Activated T-cell treated with anti-CD3 and anti-CD28 coated beads, Interleukin-2, amount 50 U/mL, for 48 hours (primary cell): ENCODE data around the gene KRT5.
A peak's percentile ranks its signal among the peaks of the same experiment; 100 is the strongest.

ENCODE experiments used
- DNase-seq, 2 experiments: peaks; one replicate each; pipeline ENCODE4 v3.0.0-alpha.2; 2020

KRT5 gene

GRCh38 chr12:52535574-52535973, 15.4 kb upstream of the KRT5 start:
- no peak for DNase-seq

- DNase-seq, result no peak
Measured at GRCh38 chr12:52534482-52534881, 14.3 kb upstream of the KRT5 start.

- no peak for DNase-seq
Measured at GRCh38 chr12:52533686-52534470, 13.7 kb upstream of the KRT5 start.

GRCh38 chr12:52532636-52533035, 12.4 kb upstream of the KRT5 start:
- no peak for DNase-seq

GRCh38 chr12:52531566-52532300, 11.5 kb upstream of the KRT5 start:
- DNase-seq, result no peak

- DNase-seq, result no peak
Measured at GRCh38 chr12:52530905-52531304, 10.7 kb upstream of the KRT5 start.

- no peak for DNase-seq
Measured at GRCh38 chr12:52530366-52530765, 10.2 kb upstream of the KRT5 start.

- DNase-seq, result no peak
Measured at GRCh38 chr12:52529846-52530245, 9.7 kb upstream of the KRT5 start.

- DNase-seq, result no peak
Measured at GRCh38 chr12:52529417-52529816, 9.2 kb upstream of the KRT5 start.

- DNase-seq, result no peak
Measured at GRCh38 chr12:52528641-52529143, 8.5 kb upstream of the KRT5 start.

- peak in 1 of 2 experiments; percentile 13 for DNase-seq
Measured at GRCh38 chr12:52527121-52527800, 7.1 kb upstream of the KRT5 start.

- peak in 1 of 2 experiments; percentile 10 for DNase-seq
Measured at GRCh38 chr12:52526511-52526951, 6.3 kb upstream of the KRT5 start.

- peak in 1 of 2 experiments; percentile 9 for DNase-seq
Measured at GRCh38 chr12:52525661-52526499, 5.7 kb upstream of the KRT5 start.

- peak in 1 of 2 experiments; percentile 6 for DNase-seq
Measured at GRCh38 chr12:52524898-52525591, 4.9 kb upstream of the KRT5 start.

- DNase-seq, result peak in 1 of 2 experiments; percentile 4
Measured at GRCh38 chr12:52524241-52524897, 4.2 kb upstream of the KRT5 start.

GRCh38 chr12:52523824-52524223, 3.6 kb upstream of the KRT5 start:
- no peak for DNase-seq

- DNase-seq, result no peak
Measured at GRCh38 chr12:52522346-52523011, 2.3 kb upstream of the KRT5 start.

GRCh38 chr12:52521568-52522266, 1.5 kb upstream of the KRT5 start:
- peak in 1 of 2 experiments; percentile 4 for DNase-seq

- peak in 1 of 2 experiments; percentile 11 for DNase-seq
Measured at GRCh38 chr12:52521175-52521567, 977 bp upstream of the KRT5 start.

GRCh38 chr12:52519387-52519703, 849 bp downstream of the KRT5 start:
- peak in 1 of 2 experiments; percentile 11 for DNase-seq
